GM18520 (cell line): ENCODE measurements around the gene PRXL2C.
"Not testable (repeated sequence)": the region's sequence is repeated elsewhere in the genome, so short reads cannot be mapped to it uniquely, and the experiment has no call there.

ENCODE experiments used
- ATAC-seq: cut with Tn5 transposase; IDR thresholded peaks from one replicate; pipeline ENCODE4 v1.9.1; 2021; ENCODE audit not compliant: unreplicated experiment

The PRXL2C gene

GRCh38 chr9:96649620-96650324 is 5.3 kb downstream of the PRXL2C start:
- ATAC-seq, result no peak

DNA sequence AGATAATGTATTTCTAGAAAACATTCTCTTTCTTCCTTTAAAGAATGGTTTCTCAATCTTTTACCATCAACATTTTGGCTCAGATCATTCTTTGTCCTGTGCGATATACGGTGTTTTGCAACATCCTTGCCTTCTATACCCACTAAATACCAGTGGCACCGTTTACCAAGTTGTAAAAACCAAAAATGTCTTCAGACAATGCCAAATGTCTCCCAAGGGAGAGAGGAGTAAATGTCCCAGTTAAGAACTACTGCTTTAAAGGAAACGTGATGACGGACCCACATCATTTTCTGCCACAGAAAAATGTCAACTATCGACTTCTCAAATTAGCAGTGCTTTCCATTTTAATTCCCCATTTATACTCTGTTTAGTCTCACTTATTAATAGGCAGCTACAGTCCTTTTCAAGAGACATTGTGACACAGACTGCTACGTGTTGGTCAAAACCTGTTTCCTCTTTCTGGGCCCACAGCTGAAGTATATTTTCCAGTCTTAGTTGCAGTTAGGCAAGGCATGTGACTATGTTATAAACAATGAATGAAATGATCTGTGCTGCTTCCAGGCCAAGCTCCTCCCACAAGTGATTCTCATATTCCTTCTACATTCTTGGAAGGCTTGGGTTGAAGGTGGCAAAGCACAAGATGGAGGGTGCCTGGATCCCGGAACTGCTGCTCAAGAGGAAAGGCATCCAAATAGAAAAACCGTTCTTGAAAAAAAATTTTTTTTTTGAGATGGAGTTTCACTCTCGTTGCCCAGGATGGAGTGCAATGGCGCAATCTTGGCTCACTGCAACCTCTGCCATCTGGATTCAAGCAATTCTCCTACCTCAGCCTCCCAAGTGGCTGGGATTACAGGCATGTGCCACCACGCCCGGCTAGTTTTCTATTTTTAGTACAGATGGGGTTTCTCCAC is 8.8 kb downstream of the PRXL2C start:
- ATAC-seq, result no peak

DNA sequence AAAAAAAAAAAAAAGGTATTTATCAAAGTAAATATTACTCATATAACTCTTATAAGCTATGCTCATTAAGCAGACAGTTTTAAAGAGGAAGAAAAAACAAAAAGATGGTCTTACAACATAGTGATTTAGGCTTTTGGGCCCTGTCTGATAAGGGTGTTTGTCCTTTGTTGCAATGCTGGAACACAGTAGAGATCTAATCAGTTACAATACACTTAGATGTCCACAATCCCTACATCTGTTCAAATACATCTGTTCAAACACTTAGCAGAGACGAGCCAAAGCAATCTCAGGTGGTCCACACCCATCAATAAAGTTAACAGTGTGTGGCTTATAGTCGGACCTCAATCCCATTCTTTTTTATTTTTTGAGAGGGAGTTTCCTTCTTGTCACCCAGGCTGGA is 11.0 kb downstream of the PRXL2C start:
- ATAC-seq, result no peak

- no peak for ATAC-seq
These were observed 13.6 kb downstream of the PRXL2C start for GRCh38 chr9:96641514-96641913.

- no peak for ATAC-seq
These were observed 16.3 kb downstream of the PRXL2C start for GRCh38 chr9:96638606-96639364.

GRCh38 chr9:96636368-96636767 is 18.7 kb downstream of the PRXL2C start:
- ATAC-seq, result no peak

GRCh38 chr9:96633579-96633978 is 21.5 kb downstream of the PRXL2C start:
- ATAC-seq, result not testable (repeated sequence)

DNA sequence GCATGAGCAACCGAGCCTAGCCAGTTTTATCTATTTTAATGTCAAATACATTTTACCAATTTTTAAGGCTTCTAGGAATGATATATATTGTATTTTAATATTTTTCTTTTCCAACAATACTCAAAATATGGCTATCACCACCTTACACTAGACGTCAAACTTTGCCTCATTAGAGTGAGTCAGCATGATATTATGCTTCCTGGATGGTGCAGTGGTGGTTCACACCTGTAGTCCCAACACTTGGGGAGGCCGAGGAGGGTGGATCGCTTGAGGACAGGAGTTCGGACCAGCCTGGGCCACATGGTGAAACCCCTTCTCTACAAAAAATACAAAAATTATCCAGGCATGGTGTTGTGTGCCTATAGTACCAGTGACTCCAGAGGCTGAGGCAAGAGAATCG is 28.2 kb downstream of the PRXL2C start:
- ATAC-seq, result no peak

- no peak for ATAC-seq
These were observed 33.5 kb downstream of the PRXL2C start for GRCh38 chr9:96621618-96622017.

DNA sequence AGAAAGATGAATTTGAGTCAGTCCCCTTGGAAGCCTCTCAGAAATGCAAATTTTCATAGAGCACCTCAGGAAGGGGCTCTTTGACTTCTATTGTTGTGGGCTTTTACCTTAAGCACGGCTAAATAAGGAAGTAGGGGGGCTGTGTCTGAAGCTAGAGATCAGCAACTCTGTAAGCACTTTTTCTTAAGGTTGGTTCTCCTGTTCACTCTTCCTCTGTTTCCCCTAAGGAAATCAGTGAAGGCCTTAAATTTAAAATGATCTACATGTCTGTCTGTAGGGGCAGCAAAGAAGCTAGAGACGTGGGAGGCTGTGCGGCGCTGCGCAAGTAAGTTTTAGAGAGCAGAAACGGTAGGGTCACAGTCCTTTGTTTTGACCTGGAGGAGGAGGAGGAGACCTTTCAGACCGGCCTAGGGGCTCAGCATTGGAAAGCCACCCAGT is 34.3 kb downstream of the PRXL2C start:
- no peak for ATAC-seq

- no peak for ATAC-seq
These were observed 35.0 kb downstream of the PRXL2C start for GRCh38 chr9:96620181-96620514.

GRCh38 chr9:96619491-96620180 is 35.5 kb downstream of the PRXL2C start, which contains the start of gene CDC14B:
CDC14B (minus strand) TSS chr9:96619843; CDS start chr9:96619378, 465 bp downstream.
- no peak for ATAC-seq

GRCh38 chr9:96619124-96619465 is 36.0 kb downstream of the PRXL2C start:
- ATAC-seq, result no peak

- no peak for ATAC-seq
These were observed 36.7 kb downstream of the PRXL2C start for GRCh38 chr9:96618209-96619123.

GRCh38 chr9:96617439-96618185 is 37.5 kb downstream of the PRXL2C start:
- ATAC-seq, result no peak

- ATAC-seq, result no peak
These were observed 38.2 kb downstream of the PRXL2C start for GRCh38 chr9:96616817-96617438.

GRCh38 chr9:96615411-96615810 is 39.7 kb downstream of the PRXL2C start:
- no peak for ATAC-seq

DNA sequence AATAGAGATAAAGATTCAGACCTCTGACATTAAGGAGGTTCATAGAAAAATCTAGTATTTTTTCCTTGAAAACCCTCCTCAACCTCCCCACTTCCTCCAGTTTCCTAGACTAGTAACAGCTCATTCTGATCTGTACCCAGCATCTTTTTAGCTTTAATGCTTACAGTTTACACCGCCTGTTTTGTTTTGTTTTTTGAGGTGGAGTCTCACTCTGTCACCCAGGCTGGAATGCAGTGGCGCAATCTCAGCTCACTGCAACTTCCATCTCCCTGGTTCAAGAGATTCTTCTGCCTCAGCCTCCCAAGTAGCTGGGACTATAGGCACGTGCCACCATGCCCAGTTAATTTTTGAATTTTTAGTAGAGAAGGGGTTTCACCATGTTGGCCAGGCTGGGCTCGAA is 40.5 kb downstream of the PRXL2C start:
- ATAC-seq, result not testable (repeated sequence)
